Panc1 (cell line): ENCODE results near the gene DSCAML1. TPM values are rescaled to one million over a fixed set of nuclear protein-coding genes. Genes with fewer than 3 reads are reported as not detected.
A peak's percentile ranks its signal among the peaks of the same experiment; 100 is the strongest.

ENCODE experiments used
- ATAC-seq: fragments of 200-7000 bp; cut with Tn5 transposase; 2 replicates; pipeline ENCODE4 v1.9.1; 2020; ENCODE audit warnings: mild to moderate bottlenecking, moderate library complexity
- BruUV-seq: library from RNA; stranded (reverse); fragments of 400-500 nt; replicated peaks from 2 replicates; lab custom pipeline; 2021; lab: Mats Ljungman, UMichigan
- CTCF ChIA-PET: fragments of 300-600 bp; sonication (Branson Sonifier 250); formaldehyde crosslinking; loops from one replicate; lab custom pipeline; 2022; ENCODE audit warnings: antibody characterized with exemption; lab: Charles Lee
- POLR2A ChIA-PET: fragments of 300-600 bp; sonication (Branson Sonifier 250); formaldehyde crosslinking; loops from one replicate; lab custom pipeline; 2022; ENCODE audit warnings: antibody characterized with exemption; lab: Charles Lee
- DNase-seq: peaks from one replicate; pipeline ENCODE4 v3.0.0-alpha.2; 2010; ENCODE audit warnings: low read depth, low spot score
- H3K27ac ChIP-seq: 2 replicates; pipeline ENCODE4 v1.5.1; 2011; ENCODE audit warnings: mild to moderate bottlenecking, low read length, inconsistent platforms
- H3K27me3 ChIP-seq: fragments of 200-500 bp; sonication (Bioruptor generic); 2 replicates; pipeline ENCODE4 v1.6.0; 2014; ENCODE audit warnings: low read length, inconsistent platforms; ENCODE audit not compliant: control insufficient read depth, insufficient read depth
- H3K36me3 ChIP-seq: fragments of 200-500 bp; sonication (Bioruptor generic); 2 replicates; pipeline ENCODE4 v1.5.1; 2014; ENCODE audit warnings: inconsistent platforms, mild to moderate bottlenecking, low read length, moderate library complexity; ENCODE audit not compliant: control insufficient read depth, insufficient read depth
- H3K4me1 ChIP-seq: 2 replicates; pipeline ENCODE4 v1.5.1; 2011; ENCODE audit warnings: inconsistent platforms, mild to moderate bottlenecking, low read length, moderate library complexity; ENCODE audit not compliant: control insufficient read depth, insufficient read depth
- H3K4me3 ChIP-seq, 2 experiments: 2 replicates each; pipeline ENCODE4 v1.5.1; 2011 to 2012; ENCODE audit warnings: low read depth in 2 of 2, low read length in 2 of 2, mild to moderate bottlenecking in 2 of 2, inconsistent platforms in 1 of 2, moderate library complexity in 1 of 2
- H3K9me3 ChIP-seq: fragments of 200-500 bp; sonication (Bioruptor generic); 2 replicates; pipeline ENCODE4 v1.5.1; 2014; ENCODE audit warnings: low read depth, mild to moderate bottlenecking, inconsistent platforms, low read length, moderate library complexity; ENCODE audit not compliant: control insufficient read depth, insufficient read depth
- CTCF ChIP-seq: fragments of 450-650 bp; IDR thresholded peaks from 2 replicates; pipeline ENCODE4 v1.5.1; 2017; ENCODE audit warnings: mild to moderate bottlenecking
- POLR2AphosphoS5 ChIP-seq: IDR thresholded peaks from 2 replicates; pipeline ENCODE4 v1.6.1; 2012; ENCODE audit warnings: mild to moderate bottlenecking, low read depth, low read length, moderate library complexity
- REST ChIP-seq, 2 experiments: IDR thresholded peaks; 2 replicates each; pipeline ENCODE4 v1.6.1; 2011 to 2012; ENCODE audit warnings: low read depth in 2 of 2, control low read depth in 1 of 2, low read length in 1 of 2, mild to moderate bottlenecking in 1 of 2, moderate library complexity in 1 of 2; ENCODE audit not compliant: insufficient read depth in 1 of 2
- SIN3A ChIP-seq: IDR thresholded peaks from 2 replicates; pipeline ENCODE4 v1.6.1; 2012; ENCODE audit warnings: low read depth, mild to moderate bottlenecking, low read length, moderate library complexity, borderline replicate concordance; ENCODE audit not compliant: insufficient read depth
- TCF7L2 ChIP-seq: IDR thresholded peaks from 2 replicates; pipeline ENCODE4 v1.6.1; 2011; ENCODE audit warnings: mild to moderate bottlenecking, low read depth, low read length, inconsistent platforms
- in situ Hi-C: cut with HindIII; loops from 2 replicates; pipeline ENCODE4 v1.10.0; 2016; ENCODE audit warnings: low sequenced_read_pairs, low pct_unique_long_range_greater_than_20kb
- intact Hi-C: fragments of 100-400 bp; cut with micrococcal nuclease; formaldehyde crosslinking; loops from one replicate; pipeline ENCODE4 v1.10.0; 2022; ENCODE audit not compliant: unreplicated experiment
- total RNA-seq: library from RNA; stranded (reverse); gene quantifications from one replicate; pipeline ENCODE4 v1.2.1, GENCODE V29; 2021; ENCODE audit not compliant: unreplicated experiment

DSCAML1 gene
- total RNA-seq, 1 experiment from 2014 or later: 1.6 TPM

- TF ChIP-seq POLR2AphosphoS5 (no peak), TCF7L2 (no peak), SIN3A (no peak), CTCF (no peak), REST (IDR thresholded peaks at IDR 0.05; ENCODE audit: insufficient read depth in 1 of 2, low read depth in 2 of 2, low read length in 1 of 2) (no peak)
- POLR2A ChIA-PET: no interaction called here
- in situ Hi-C loops (no loop called here), intact Hi-C loops (no loop called here)
- Histone ChIP-seq H3K36me3 (no peaks in the 10 kb centered on the region), H3K4me3 (no peak overlapping the region), H3K27me3 (peaks cover 15% of the 10 kb centered on the region), H3K4me1 (no peaks in the 10 kb centered on the region), H3K27ac (no peak overlapping the region), H3K9me3 (no peaks in the 10 kb centered on the region)
- CTCF ChIA-PET: no interaction called here
- ATAC-seq: 0 out of 2 replicates have a peak, but pooled peaks have one; percentile 26
- no peak for DNase-seq
- BruUV-seq: no TSS peak
Measured at GRCh38 chr11:117640041-117640440, 157.0 kb downstream of the DSCAML1 start.

- BruUV-seq: no TSS peak
- no peaks in the 10 kb centered on the region for H3K4me1 ChIP-seq
- ATAC-seq (no peak), DNase-seq (no peak)
- H3K9me3 ChIP-seq: no peaks in the 10 kb centered on the region
- ChIA-PET CTCF (no interaction called here), POLR2A (no interaction called here)
- H3K27ac ChIP-seq: no peak overlapping the region
- no peaks in the 10 kb centered on the region for H3K36me3 ChIP-seq
- H3K4me3 ChIP-seq: no peak overlapping the region
- in situ Hi-C loops: no loop called here
- intact Hi-C loops: no loop called here
- TF ChIP-seq CTCF (no peak), POLR2AphosphoS5 (no peak), TCF7L2 (no peak), SIN3A (no peak), REST (IDR thresholded peaks at IDR 0.05; ENCODE audit: insufficient read depth in 1 of 2, low read depth in 2 of 2, low read length in 1 of 2) (no peak)
- H3K27me3 ChIP-seq: peaks cover 15% of the 10 kb centered on the region
Measured at GRCh38 chr11:117639601-117640000, 157.4 kb downstream of the DSCAML1 start.
